Mesenchymal stem cell (in vitro differentiated cells and primary cell): ENCODE measurements around the gene SCGB2B2.

ENCODE experiments used
- DNase-seq: peaks from one replicate; pipeline ENCODE4 v3.0.0-alpha.2; 2013
- H2AFZ ChIP-seq: one replicate; pipeline ENCODE4 v1.6.1; 2013; ENCODE audit warnings: low read depth, mild to moderate bottlenecking, control low read depth, inconsistent platforms, low read length, moderate library complexity
- H2AK5ac ChIP-seq: 2 replicates; pipeline ENCODE4 v1.6.1; 2013; ENCODE audit warnings: low read length, moderate library complexity, mild to moderate bottlenecking, inconsistent platforms; ENCODE audit not compliant: severe bottlenecking
- H2BK120ac ChIP-seq: one replicate; pipeline ENCODE4 v1.6.1; 2013; ENCODE audit warnings: low read depth, mild to moderate bottlenecking, inconsistent platforms, low read length, moderate library complexity
- H2BK12ac ChIP-seq, 2 experiments: one replicate each; pipeline ENCODE4 v1.6.1; 2013; ENCODE audit warnings: inconsistent platforms in 2 of 2, low read length in 2 of 2, mild to moderate bottlenecking in 2 of 2, moderate library complexity in 2 of 2, control low read depth in 1 of 2
- H2BK15ac ChIP-seq: one replicate; pipeline ENCODE4 v1.6.1; 2013; ENCODE audit warnings: mild to moderate bottlenecking, low read depth, inconsistent platforms; ENCODE audit not compliant: poor library complexity, severe bottlenecking
- H2BK5ac ChIP-seq: 2 replicates; pipeline ENCODE4 v1.6.1; 2013; ENCODE audit warnings: low read depth, mild to moderate bottlenecking, low read length, control low read depth, inconsistent platforms; ENCODE audit not compliant: poor library complexity, severe bottlenecking
- H3K14ac ChIP-seq, 2 experiments: one replicate each; pipeline ENCODE4 v1.6.1; 2013; ENCODE audit warnings: inconsistent platforms in 2 of 2, low read length in 2 of 2, control low read depth in 1 of 2, mild to moderate bottlenecking in 1 of 2, moderate library complexity in 1 of 2
- H3K18ac ChIP-seq, 2 experiments: one replicate each; pipeline ENCODE4 v1.6.1; 2013; ENCODE audit warnings: inconsistent platforms in 2 of 2, low read length in 2 of 2, control low read depth in 1 of 2, low read depth in 1 of 2, mild to moderate bottlenecking in 1 of 2
- H3K23ac ChIP-seq, 2 experiments: one replicate each; pipeline ENCODE4 v1.6.1; 2013; ENCODE audit warnings: inconsistent platforms in 2 of 2, low read length in 2 of 2, mild to moderate bottlenecking in 2 of 2, moderate library complexity in 2 of 2, control low read depth in 1 of 2
- H3K27ac ChIP-seq: 2 replicates; pipeline ENCODE4 v1.5.1; 2013; ENCODE audit warnings: mild to moderate bottlenecking, moderate library complexity, low read length, control low read depth, inconsistent platforms; ENCODE audit not compliant: poor library complexity, severe bottlenecking
- H3K27me3 ChIP-seq, 2 experiments: 2 replicates each; pipeline versions ENCODE4 v1.6.1 to v1.7.0; 2013; ENCODE audit warnings: low read length in 2 of 2, mild to moderate bottlenecking in 2 of 2, moderate library complexity in 2 of 2, control low read depth in 1 of 2, inconsistent platforms in 1 of 2; ENCODE audit not compliant: control insufficient read depth in 1 of 2, insufficient read depth in 1 of 2
- H3K36me3 ChIP-seq, 2 experiments: 2 replicates each; pipeline versions ENCODE4 v1.6.1 to v1.7.0; 2013; ENCODE audit warnings: low read length in 2 of 2, control low read depth in 1 of 2, inconsistent platforms in 1 of 2, low read depth in 1 of 2, mild to moderate bottlenecking in 1 of 2; ENCODE audit not compliant: insufficient read depth in 2 of 2, control insufficient read depth in 1 of 2
- H3K4ac ChIP-seq, 2 experiments: one replicate each; pipeline ENCODE4 v1.6.1; 2013; ENCODE audit warnings: inconsistent platforms in 2 of 2, low read length in 2 of 2, mild to moderate bottlenecking in 2 of 2, moderate library complexity in 2 of 2, control low read depth in 1 of 2, low read depth in 1 of 2
- H3K4me1 ChIP-seq: 2 replicates; pipeline ENCODE4 v1.6.1; 2013; ENCODE audit warnings: low read depth, low read length, control low read depth; ENCODE audit not compliant: control insufficient read depth, insufficient read depth
- H3K4me2 ChIP-seq: 2 replicates; pipeline ENCODE4 v1.6.1; 2013; ENCODE audit warnings: low read length, mild to moderate bottlenecking, inconsistent platforms; ENCODE audit not compliant: poor library complexity, severe bottlenecking
- H3K4me3 ChIP-seq, 2 experiments: 2 replicates each; pipeline versions ENCODE4 v1.5.1 to v1.7.0; 2013; ENCODE audit warnings: low read length in 2 of 2, mild to moderate bottlenecking in 2 of 2, control low read depth in 1 of 2, low read depth in 1 of 2; ENCODE audit not compliant: insufficient read depth in 1 of 2
- H3K79me1 ChIP-seq: replicated peaks from 2 replicates; pipeline ENCODE4 v1.6.1; 2013; ENCODE audit warnings: mild to moderate bottlenecking, control low read depth, low read length, inconsistent platforms; ENCODE audit not compliant: poor library complexity, severe bottlenecking
- H3K9ac ChIP-seq: 2 replicates; pipeline ENCODE4 v1.7.0; 2013; ENCODE audit warnings: mild to moderate bottlenecking, low read length, moderate library complexity
- H3K9me3 ChIP-seq: 2 replicates; pipeline ENCODE4 v1.7.0; 2013; ENCODE audit warnings: mild to moderate bottlenecking, low read length; ENCODE audit not compliant: control insufficient read depth
- H4K8ac ChIP-seq: one replicate; pipeline ENCODE4 v1.6.1; 2013; ENCODE audit warnings: inconsistent platforms, mild to moderate bottlenecking, low read length, moderate library complexity
- H4K91ac ChIP-seq: one replicate; pipeline ENCODE4 v1.6.1; 2013; ENCODE audit warnings: mild to moderate bottlenecking, low read length, inconsistent platforms
- WGBS: methylation state at CpG from one replicate; pipeline ENCODE4 v1.1.7; 2013; ENCODE audit warnings: mixed read lengths; 5-methylcytosine and 5-hydroxymethylcytosine counted together

SCGB2B2 gene

DNA sequence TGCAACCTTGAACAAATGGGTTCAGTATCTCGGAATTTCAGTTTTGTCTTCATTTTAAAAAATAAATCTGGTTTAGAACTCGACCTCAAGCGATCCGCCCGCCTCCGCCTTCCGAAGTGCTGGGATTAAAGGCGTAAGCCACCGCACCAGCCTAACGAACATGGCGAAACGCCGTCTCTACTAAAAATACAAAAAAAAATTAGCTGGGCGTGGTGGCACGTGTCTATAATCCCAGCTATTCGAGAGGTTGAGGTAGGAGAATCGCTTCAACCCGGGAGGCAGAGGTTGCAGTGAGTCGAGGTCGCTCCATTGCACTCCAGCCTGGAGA lies 1.1 kb upstream of the SCGB2B2 start:
- H3K4me2 ChIP-seq = peak overlapping the region; percentile 80
- 30% methylated on average over 18 of the region's 20 CpGs for WGBS
- H3K18ac ChIP-seq = peak overlapping the region in 1 of 2 experiments; percentile 100
- peak overlapping the region; percentile 98 for H3K9ac ChIP-seq
- peaks cover 20% of the 10 kb centered on the region for H3K79me1 ChIP-seq
- peak overlapping the region; percentile 58 for H3K27ac ChIP-seq
- H2BK15ac ChIP-seq = no peak overlapping the region
- no peak overlapping the region for H3K14ac ChIP-seq
- peaks cover 5% of the 10 kb centered on the region for H3K4me1 ChIP-seq
- no peaks in the 10 kb centered on the region for H3K27me3 ChIP-seq
- no peak overlapping the region for H2BK12ac ChIP-seq
- no peak overlapping the region for H3K23ac ChIP-seq
- H2BK120ac ChIP-seq = peak overlapping the region; percentile 65
- H4K91ac ChIP-seq = no peak overlapping the region
- H3K9me3 ChIP-seq = peaks cover 47% of the 10 kb centered on the region
- peak overlapping the region; percentile 84 to 87 for H3K4me3 ChIP-seq
- H3K36me3 ChIP-seq = peaks cover 20 to 47% of the 10 kb centered on the region in 2 experiments
- H3K4ac ChIP-seq = peak overlapping the region in 1 of 2 experiments; percentile 97
- H2AK5ac ChIP-seq = no peak overlapping the region
- H4K8ac ChIP-seq = peak overlapping the region; percentile 99
- no peak overlapping the region for H2AFZ ChIP-seq
- DNase-seq = no peak
- no peak overlapping the region for H2BK5ac ChIP-seq

DNA sequence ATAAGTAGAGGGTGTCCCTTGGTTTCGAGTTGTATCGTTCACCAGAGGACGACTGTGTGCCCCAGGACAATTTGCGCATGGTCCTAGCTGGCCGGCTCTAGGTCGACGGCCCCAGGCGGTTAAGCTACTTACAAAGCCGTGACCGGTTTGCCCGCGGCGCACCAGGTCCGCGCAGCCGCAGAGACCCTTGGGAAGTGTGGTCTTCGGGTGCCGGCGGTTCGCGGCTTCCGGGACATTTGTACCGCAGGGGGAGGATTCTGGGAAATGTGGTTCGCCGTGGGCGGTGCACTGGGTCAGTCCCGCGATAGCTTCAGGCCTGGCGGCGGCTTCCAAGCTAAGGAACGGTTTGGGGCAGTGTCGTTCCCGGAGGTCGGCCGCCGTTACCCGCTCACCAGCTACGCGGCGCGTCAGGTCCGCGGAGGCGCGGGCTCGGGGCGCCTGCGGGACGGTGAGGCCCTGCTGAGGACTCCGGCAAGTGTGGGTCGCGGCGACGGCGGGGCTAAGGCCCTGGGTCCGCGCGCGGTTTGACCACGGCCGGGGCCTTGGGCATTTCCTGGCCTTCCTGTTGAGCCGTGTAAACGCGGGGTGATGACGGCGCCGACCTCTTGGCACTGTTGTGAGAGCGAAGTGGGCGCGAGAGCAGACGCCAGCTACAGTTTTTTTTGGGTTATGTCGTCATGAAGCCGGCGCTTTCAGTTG lies 576 bp upstream of the SCGB2B2 start, which contains the start of gene ZNF302:
Gene ZNF302 (plus strand): TSS at position 293 of the 699 bp plus-strand sequence. CDS start 1,127 bp downstream, outside the sequence.
- H3K9me3 ChIP-seq = peaks cover 42% of the 10 kb centered on the region

GRCh38 chr19:34675919-34676318 lies 1.0 kb downstream of the SCGB2B2 start:
- H3K9ac ChIP-seq = no peak overlapping the region
- H4K8ac ChIP-seq = no peak overlapping the region
- no peak overlapping the region for H3K4me2 ChIP-seq
- H3K4ac ChIP-seq = no peak overlapping the region
- 95% methylated on average over 9 of the region's 9 CpGs for WGBS
- H2BK12ac ChIP-seq = no peak overlapping the region
- peaks cover 16% of the 10 kb centered on the region for H3K79me1 ChIP-seq
- no peak overlapping the region for H2AK5ac ChIP-seq
- H3K4me3 ChIP-seq = peak overlapping the region in 1 of 2 experiments; percentile 87
- H3K36me3 ChIP-seq = peaks cover 12 to 26% of the 10 kb centered on the region in 2 experiments
- H2BK5ac ChIP-seq = no peak overlapping the region
- no peak overlapping the region for H2BK15ac ChIP-seq
- no peak overlapping the region for H3K27ac ChIP-seq
- no peak overlapping the region for H2AFZ ChIP-seq
- H3K4me1 ChIP-seq = peaks cover 5% of the 10 kb centered on the region
- no peak overlapping the region for H3K18ac ChIP-seq
- H3K14ac ChIP-seq = no peak overlapping the region
- DNase-seq = no peak
- no peak overlapping the region for H2BK120ac ChIP-seq
- H3K9me3 ChIP-seq = peaks cover 26% of the 10 kb centered on the region
- no peaks in the 10 kb centered on the region for H3K27me3 ChIP-seq
- no peak overlapping the region for H4K91ac ChIP-seq
- no peak overlapping the region for H3K23ac ChIP-seq

More for the DNA sequence above, 576 bp upstream of the SCGB2B2 start, which contains the start of gene ZNF302:
- Histone ChIP-seq H3K4me1 (peaks cover 5% of the 10 kb centered on the region), H3K4ac (peak within 1 kb of the TSS; percentile 96 to 97), H3K18ac (peak within 1 kb of the TSS; percentile 100), H3K9ac (peak within 1 kb of the TSS; percentile 98), H3K23ac (peak within 1 kb of the TSS in 1 of 2 experiments; percentile 77), H2AK5ac (peak within 1 kb of the TSS; percentile 58), H3K36me3 (peaks cover 17 to 42% of the 10 kb centered on the region in 2 experiments), H4K91ac (peak within 1 kb of the TSS; percentile 96), H2AFZ (peak within 1 kb of the TSS; percentile 93), H3K14ac (peak within 1 kb of the TSS; percentile 77 to 87), H2BK12ac (no peak within 1 kb of the TSS), H2BK15ac (peak within 1 kb of the TSS; percentile 99), H2BK120ac (peak within 1 kb of the TSS; percentile 65), H3K79me1 (peaks cover 20% of the 10 kb centered on the region), H2BK5ac (peak within 1 kb of the TSS; percentile 85), H3K4me3 (peak within 1 kb of the TSS; percentile 84 to 87), H3K27ac (peak within 1 kb of the TSS; percentile 85), H3K4me2 (peak within 1 kb of the TSS; percentile 81), H3K27me3 (no peaks in the 10 kb centered on the region), H4K8ac (peak within 1 kb of the TSS; percentile 99)
- 1% methylated on average over 73 of the region's 74 CpGs for WGBS
- peak; percentile 98 for DNase-seq

- Histone ChIP-seq H4K8ac (no peak overlapping the region), H4K91ac (no peak overlapping the region), H3K9ac (no peak overlapping the region), H3K4ac (no peak overlapping the region), H3K79me1 (peaks cover 15% of the 10 kb centered on the region), H3K14ac (no peak overlapping the region), H3K27me3 (no peaks in the 10 kb centered on the region), H2BK12ac (no peak overlapping the region), H2AK5ac (no peak overlapping the region), H3K36me3 (peaks cover 12 to 20% of the 10 kb centered on the region in 2 experiments), H2AFZ (no peak overlapping the region), H3K4me2 (no peak overlapping the region), H3K18ac (no peak overlapping the region), H2BK15ac (no peak overlapping the region), H2BK120ac (no peak overlapping the region), H2BK5ac (no peak overlapping the region), H3K4me1 (peaks cover 5% of the 10 kb centered on the region), H3K23ac (no peak overlapping the region), H3K9me3 (peaks cover 19% of the 10 kb centered on the region), H3K4me3 (no peak overlapping the region), H3K27ac (no peak overlapping the region)
- WGBS = 76% methylated on average over 3 of the region's 3 CpGs
- DNase-seq = no peak
Measured at GRCh38 chr19:34675250-34675649, 1.7 kb downstream of the SCGB2B2 start.
